GM15510 (cell line): Measurements from ENCODE around the gene SLC23A1.

Experiments used
- POLR2A ChIP-seq: IDR thresholded peaks from 3 replicates; pipeline ENCODE4 v1.6.1; 2011; ENCODE audit warnings: borderline replicate concordance; ENCODE audit not compliant: insufficient read length; ENCODE audit errors: extremely low read depth

The SLC23A1 gene

GRCh38 chr5:139395844-139396640, 12.9 kb upstream of the SLC23A1 start:
- no peak for TF ChIP-seq POLR2A

- peak; percentile 17 for TF ChIP-seq POLR2A
These were observed 11.8 kb upstream of the SLC23A1 start, which contains the start of gene PROB1 for GRCh38 chr5:139394654-139395566. Gene PROB1, minus strand, starts transcription at chr5:139395104. Its CDS starts 23 bp downstream, at chr5:139395081.

- TF ChIP-seq POLR2A, result peak; percentile 26
These were observed 11.1 kb upstream of the SLC23A1 start for GRCh38 chr5:139394123-139394653.

- TF ChIP-seq POLR2A, result no peak
These were observed 10.5 kb upstream of the SLC23A1 start for GRCh38 chr5:139393497-139394122.

DNA sequence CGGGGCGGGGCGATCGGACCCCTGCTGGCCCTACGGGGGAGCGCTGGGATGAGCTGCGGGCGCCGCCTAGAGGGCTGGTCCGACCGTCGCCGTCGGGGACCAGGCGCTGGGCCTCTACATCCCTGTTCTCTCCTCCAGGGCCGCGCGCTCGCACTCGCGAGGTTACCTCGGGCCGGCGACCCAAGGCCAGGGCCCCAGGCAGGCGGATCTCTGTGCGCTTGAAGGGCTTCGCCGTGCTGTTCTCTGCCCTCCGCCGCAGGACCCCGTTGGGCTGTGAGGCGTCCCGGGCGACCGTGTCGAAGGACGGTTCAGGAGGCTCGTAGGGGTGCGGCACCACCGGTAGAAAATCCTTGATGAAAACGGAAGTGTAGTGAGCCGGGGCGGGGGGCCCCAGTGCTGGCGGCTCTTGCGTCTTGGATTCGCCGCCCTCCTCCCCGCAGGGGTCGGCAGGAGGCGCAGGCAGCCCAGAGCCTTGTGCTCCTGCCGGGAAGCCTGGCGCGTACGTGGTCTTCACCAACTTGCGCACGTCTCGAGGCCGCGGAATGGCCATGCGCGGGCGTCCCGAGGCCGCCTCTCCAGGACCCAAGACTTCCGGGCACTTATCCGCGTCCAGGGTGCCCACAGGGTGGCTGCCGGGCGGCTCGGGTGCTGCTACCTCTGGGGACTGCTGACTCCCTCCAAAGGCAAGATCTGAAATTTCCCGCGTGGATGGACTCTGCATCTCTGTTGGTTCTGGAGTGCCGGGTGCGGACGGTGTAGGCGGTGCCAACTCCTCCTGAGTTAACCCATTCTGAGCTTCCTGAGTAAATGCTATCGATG, 9.8 kb upstream of the SLC23A1 start:
- TF ChIP-seq POLR2A, result no peak

GRCh38 chr5:139392324-139392677, 9.2 kb upstream of the SLC23A1 start:
- peak; percentile 42 for TF ChIP-seq POLR2A

DNA sequence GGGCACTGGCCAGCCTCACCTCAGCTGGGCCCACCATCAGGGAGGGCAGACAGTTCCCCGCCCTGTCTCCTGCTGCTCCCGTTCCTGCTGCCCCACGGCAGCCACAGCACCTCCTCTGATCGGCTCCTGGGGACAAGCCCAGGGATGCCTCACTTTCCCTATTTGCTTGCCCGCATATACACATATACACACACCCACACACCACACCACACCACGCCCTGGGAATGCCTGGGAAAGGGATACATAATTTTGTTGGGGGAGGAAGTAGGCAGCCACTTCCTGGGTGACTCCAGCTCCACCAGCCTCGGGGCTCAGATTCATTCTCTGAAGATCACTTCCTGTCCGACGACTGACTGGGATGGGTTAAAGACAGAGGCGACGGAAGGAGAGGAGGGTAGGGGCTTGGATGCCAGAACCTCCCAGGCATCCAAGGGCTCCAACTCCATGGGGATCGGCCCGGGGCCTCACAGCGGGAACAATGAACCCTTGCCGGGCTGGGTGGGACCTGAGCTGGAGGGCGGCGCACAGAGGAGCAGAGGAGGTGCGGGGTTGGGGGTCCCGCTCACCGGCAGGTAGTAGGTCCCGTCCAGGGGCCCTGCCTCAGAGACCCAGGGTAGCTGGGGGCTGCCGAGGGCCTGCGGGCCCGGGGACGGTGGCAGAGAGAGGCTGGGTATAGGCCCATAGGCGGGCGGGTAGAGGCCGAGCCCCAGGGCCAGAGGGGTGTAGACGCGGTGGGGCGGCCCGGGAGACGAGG, 8.7 kb upstream of the SLC23A1 start:
- TF ChIP-seq POLR2A, result peak; percentile 55

DNA sequence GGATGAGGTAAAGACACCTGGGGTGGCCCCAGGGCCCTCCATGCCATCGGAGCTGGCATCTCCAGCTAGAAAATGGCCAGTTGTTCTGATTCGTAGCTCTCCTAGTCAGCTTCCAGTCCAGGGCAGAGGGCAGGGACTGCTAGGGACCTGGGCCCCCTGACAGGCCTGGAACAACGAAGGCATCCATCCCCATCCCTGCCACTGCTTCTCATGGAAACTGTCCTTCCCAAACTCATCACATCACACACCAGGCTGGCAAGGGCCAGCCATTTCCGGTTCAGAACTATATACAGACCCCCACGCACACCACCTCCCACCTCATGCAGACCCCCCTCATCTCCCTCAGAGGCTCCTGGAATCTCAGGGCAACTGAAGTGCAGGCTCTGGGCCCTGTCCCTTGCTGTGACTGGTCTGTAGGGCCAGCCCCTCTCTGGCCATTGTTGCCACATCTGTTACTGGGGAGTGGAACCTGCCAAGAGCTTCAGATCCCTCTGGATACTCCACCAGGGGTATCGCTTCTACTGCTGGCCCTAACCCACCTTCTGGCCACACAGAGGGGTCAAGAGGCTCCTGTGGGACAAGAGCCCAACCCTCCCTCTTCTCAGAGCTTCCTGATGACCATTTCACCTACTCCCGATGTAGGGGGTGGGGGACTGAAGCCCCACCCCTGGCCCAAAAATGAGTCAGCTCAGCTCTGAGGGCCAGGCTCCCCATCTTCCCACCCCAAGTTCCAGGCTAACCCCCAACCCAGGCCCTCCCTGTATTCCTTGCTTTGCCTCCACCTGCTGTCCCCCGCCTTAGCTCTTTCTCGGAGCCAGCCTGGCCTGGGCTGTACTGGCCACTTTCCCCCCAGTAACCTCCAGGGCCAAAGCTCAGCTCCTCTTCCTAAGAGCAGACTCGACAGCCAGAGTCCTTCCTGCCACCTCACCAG, 7.8 kb upstream of the SLC23A1 start:
- TF ChIP-seq POLR2A, result no peak

DNA sequence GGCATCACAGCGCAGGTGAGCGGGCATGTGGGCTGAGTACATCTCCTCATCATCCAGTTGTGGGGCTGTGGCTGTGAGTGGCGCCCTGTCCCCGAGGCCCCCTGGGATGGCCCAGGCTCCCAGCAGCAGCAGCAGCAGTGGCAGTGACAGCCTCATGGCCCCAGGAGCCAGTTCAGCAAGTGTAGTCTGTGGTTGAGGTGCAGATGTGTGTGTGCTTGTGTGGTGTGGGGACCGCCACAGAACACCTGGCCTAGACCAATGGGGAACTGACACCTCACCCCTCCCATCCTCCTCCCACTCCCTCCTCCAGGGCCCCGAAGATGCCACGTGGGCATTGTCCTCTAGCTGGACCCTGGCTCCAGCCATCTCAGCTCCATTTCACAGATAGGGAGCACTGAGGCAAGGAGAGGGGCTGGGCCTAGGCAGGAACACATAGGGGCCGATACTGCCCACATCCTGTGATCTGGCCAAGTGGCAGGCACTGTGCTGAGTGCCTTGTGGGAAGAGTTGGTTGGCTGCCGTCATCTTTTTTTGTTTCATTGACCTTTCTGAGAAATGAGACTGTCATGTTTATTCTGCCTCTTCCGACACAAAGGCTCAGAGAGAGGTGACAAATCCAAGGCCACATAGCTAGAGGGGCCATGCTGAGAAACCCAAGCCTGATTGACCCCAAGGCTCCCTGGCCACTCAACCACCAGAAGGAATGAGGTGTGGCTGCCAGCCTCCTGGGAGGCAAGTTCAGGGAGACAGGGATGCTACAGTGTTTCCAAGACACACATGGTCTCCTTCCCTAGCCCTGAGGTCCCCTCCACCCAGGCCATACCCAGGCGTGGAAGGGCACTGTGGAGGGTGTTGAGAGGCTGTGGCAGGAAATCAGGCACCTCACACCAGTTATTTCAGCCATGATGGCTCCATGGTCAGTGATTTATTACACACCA, 6.9 kb upstream of the SLC23A1 start, which contains the start of gene MZB1:
Gene MZB1, minus strand, starts transcription at position 213 of the 938 bp plus-strand sequence. Its CDS starts 57 bp downstream, at position 156.
- TF ChIP-seq POLR2A, result peak; percentile 93

GRCh38 chr5:139388198-139388821, 5.2 kb upstream of the SLC23A1 start:
- no peak for TF ChIP-seq POLR2A

DNA sequence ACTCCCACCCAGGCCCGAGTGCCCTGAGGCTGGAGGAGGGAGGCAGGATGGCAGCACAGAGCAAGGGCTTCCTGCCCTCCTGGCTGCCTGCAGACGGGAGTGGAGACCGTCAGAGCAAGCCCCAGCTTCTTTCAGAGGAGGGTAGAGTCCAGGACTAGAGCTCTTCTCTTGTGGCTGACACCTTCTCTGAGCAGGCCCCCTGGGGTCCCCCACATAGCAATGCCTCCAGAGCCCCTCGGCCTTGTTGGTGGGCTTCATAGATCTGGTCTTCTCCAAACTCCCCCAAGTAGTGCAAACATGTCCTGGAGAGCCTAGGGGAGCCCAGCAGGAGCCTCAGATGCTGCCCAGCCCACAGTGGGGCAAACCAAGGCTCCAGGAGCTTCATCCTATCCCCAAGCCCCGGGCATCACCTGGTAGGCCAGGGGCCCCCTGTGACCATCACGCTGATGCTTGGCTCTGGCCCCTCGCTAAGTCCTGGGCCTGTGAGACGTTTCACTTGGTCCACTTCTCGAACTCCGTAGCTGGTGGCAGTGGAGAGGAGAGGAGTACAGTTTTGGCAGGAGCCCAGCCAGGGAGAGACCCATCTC, 4.6 kb upstream of the SLC23A1 start:
- no peak for TF ChIP-seq POLR2A

GRCh38 chr5:139386050-139386438, 2.9 kb upstream of the SLC23A1 start:
- no peak for TF ChIP-seq POLR2A
